Measurements from ENCODE around the gene EHHADH. TPM values are rescaled to one million over a fixed set of nuclear protein-coding genes. Genes with fewer than 3 reads are reported as not detected.

The EHHADH gene
- total RNA-seq, 4 donors from 2014 or later, result 2.6 to 7.2 (median 3.3) TPM

DNA sequence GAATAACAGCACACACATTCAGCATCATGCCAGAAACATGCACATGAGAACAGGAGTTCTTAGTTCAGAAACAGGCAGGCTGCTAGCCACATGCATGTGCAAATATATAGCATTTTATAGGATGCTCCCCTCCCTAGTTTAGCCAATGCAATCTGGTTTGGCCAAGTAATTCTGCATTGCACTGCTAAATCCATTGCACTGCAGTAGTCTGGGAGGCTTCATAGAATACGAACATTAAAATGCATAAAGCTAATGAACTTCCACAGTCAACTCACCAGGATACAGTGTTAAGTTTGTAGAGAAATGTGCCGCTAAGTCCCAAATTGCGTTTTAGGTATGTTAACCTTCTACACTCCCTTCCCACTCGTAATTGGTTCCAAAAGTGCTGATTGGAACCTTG is 41.8 kb downstream of the EHHADH start:
- intact Hi-C loops (cut with DNase I; ENCODE audit: low total_unique reads), result no loop called here
- no peaks in the 10 kb centered on the region for H3K27me3 ChIP-seq
- H3K27ac ChIP-seq, result no peak overlapping the region
- no peaks in the 10 kb centered on the region for H3K4me1 ChIP-seq
- no peaks in the 10 kb centered on the region for H3K9me3 ChIP-seq
- H3K36me3 ChIP-seq, result no peaks in the 10 kb centered on the region
- H3K4me3 ChIP-seq, result no peak overlapping the region
- no peak for DNase-seq
- no peak for TF ChIP-seq POLR2A (IDR thresholded peaks at IDR 0.05)
- TF ChIP-seq, protein P1, sequence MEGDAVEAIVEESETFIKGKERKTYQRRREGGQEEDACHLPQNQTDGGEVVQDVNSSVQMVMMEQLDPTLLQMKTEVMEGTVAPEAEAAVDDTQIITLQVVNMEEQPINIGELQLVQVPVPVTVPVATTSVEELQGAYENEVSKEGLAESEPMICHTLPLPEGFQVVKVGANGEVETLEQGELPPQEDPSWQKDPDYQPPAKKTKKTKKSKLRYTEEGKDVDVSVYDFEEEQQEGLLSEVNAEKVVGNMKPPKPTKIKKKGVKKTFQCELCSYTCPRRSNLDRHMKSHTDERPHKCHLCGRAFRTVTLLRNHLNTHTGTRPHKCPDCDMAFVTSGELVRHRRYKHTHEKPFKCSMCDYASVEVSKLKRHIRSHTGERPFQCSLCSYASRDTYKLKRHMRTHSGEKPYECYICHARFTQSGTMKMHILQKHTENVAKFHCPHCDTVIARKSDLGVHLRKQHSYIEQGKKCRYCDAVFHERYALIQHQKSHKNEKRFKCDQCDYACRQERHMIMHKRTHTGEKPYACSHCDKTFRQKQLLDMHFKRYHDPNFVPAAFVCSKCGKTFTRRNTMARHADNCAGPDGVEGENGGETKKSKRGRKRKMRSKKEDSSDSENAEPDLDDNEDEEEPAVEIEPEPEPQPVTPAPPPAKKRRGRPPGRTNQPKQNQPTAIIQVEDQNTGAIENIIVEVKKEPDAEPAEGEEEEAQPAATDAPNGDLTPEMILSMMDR (IDR thresholded peaks at IDR 0.05), result no peak

DNA sequence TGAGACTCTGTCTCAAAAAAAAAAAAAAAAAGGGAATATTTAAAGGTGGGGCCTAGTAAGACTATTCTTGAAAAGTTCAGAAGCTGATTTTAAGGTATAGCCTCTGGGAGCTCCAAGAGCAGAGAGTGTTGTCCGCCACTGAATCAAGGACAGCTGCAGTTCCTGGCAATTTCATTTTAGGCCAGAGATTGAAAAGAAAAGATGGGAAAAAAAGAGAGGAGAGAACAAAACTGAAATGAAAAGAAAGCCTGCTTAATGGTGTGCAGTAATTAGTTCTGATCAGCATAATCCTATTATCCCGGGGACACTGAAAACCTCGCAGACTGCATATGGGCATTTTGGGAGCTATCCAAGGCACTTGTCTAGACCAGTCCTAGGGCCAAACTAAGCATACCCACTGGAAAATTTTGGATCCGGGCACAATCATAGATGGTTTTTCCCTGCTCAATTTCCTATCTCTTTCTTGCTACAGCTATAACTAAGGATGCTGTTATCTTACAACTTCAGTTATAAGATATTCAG is 43.2 kb downstream of the EHHADH start:
- intact Hi-C loops (cut with DNase I; ENCODE audit: low total_unique reads), result no loop called here
- Histone ChIP-seq H3K27me3 (no peaks in the 10 kb centered on the region), H3K4me1 (no peaks in the 10 kb centered on the region), H3K9me3 (no peaks in the 10 kb centered on the region), H3K27ac (no peak overlapping the region), H3K4me3 (no peak overlapping the region), H3K36me3 (no peaks in the 10 kb centered on the region)
- TF ChIP-seq POLR2A (IDR thresholded peaks at IDR 0.05), result no peak
- TF ChIP-seq, protein P1 (IDR thresholded peaks at IDR 0.05), result no peak
- no peak for DNase-seq

DNA sequence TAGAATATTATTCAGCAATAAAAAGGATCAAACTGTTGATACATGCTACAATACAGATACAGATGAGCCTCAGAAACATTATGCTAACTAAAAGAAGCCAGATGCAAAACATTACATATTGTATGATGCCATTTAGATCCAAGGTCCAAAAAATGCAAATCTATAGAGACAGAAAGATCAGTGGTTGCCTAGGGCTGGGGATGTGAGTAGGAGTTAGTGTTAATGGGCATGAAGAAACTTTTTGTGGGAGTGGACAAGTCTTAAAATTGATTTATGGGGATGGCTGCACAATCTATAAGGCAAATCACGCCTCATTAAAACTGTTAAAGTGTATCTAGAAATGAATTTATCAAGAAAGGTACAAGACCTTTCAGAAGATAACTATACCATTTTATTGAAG is 45.0 kb downstream of the EHHADH start:
- no peak for DNase-seq
- intact Hi-C loops (cut with DNase I; ENCODE audit: low total_unique reads), result no loop called here

DNA sequence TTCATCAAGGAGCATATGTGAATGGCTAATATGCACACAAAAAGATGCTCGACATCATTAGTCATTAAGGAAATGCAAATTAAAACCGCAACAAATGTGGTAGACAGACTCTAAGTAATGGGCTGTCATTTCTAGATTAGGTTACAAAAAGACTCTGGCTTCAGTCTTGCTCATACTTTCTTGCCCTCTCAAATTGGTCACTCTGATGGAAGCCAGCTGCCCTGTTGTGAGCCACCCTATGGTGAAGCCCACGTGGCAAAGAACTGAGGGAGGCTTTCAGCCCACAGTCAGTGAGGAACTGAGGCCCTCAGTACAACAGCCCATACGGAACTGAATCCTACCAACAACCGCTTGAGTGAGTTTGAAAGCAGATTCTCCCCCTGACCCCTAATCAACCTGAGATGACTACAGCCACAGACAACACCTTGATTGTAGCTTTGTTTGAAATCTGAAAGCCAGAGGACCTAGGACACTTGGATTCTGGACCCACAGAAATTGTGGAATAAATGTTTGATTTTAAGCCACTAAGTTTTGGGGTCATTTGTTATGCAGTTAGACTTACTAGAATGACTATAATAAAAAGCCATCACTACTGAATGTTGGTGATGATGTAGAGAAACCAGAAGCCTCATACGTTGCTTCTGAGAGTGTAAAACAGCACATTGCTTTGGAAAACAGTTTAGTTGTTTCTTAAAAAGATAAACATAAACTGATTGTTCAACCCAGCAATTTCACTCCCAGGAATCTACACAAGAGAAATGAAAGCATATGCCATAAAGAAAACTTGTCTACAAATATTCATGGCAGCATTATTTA is 45.7 kb downstream of the EHHADH start:
- Histone ChIP-seq H3K27me3 (no peaks in the 10 kb centered on the region), H3K27ac (no peak overlapping the region), H3K4me1 (no peaks in the 10 kb centered on the region), H3K36me3 (no peaks in the 10 kb centered on the region), H3K9me3 (no peaks in the 10 kb centered on the region), H3K4me3 (no peak overlapping the region)
- intact Hi-C loops (cut with DNase I; ENCODE audit: low total_unique reads), result no loop called here
- DNase-seq, result no peak
- TF ChIP-seq POLR2A (IDR thresholded peaks at IDR 0.05), result no peak
- TF ChIP-seq, protein P1 (IDR thresholded peaks at IDR 0.05), result no peak

More for the DNA sequence above, 45.0 kb downstream of the EHHADH start:
- no peak overlapping the region for H3K4me3 ChIP-seq
- no peak overlapping the region for H3K27ac ChIP-seq
- H3K36me3 ChIP-seq, result no peaks in the 10 kb centered on the region
- no peaks in the 10 kb centered on the region for H3K9me3 ChIP-seq
- no peaks in the 10 kb centered on the region for H3K4me1 ChIP-seq
- no peak for TF ChIP-seq POLR2A (IDR thresholded peaks at IDR 0.05)
- TF ChIP-seq, protein P1 (IDR thresholded peaks at IDR 0.05), result no peak
- H3K27me3 ChIP-seq, result no peaks in the 10 kb centered on the region

DNA sequence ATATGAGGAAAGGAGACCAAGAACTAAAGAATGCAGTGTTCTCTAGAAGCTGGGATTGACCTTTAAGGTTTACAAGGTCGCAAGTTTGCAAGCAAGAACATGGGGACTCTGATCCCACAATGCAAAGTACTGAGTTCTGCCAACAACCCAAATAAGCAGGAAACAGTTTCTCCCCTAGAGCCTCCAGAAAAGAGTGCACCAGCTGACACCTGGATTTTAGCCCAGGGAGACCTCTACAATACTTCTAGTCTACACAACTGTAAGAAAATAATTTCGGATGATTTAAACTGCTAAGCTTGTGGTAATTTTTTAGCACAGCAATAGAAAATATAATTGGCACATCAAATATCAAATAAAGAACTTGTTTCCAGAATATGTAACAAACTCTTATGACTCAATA is 46.4 kb downstream of the EHHADH start:
- Histone ChIP-seq H3K4me3 (no peak overlapping the region), H3K9me3 (no peaks in the 10 kb centered on the region), H3K27me3 (no peaks in the 10 kb centered on the region), H3K36me3 (no peaks in the 10 kb centered on the region), H3K27ac (no peak overlapping the region), H3K4me1 (no peaks in the 10 kb centered on the region)
- intact Hi-C loops (cut with DNase I; ENCODE audit: low total_unique reads), result no loop called here
- TF ChIP-seq, protein P1 (IDR thresholded peaks at IDR 0.05), result no peak
- no peak for TF ChIP-seq POLR2A (IDR thresholded peaks at IDR 0.05)
- DNase-seq, result no peak

Measured in uterus (tissue), 4 donors.